Esophagus (tissue), 2 donors: ENCODE results near the gene GNAS. TPM values are rescaled to one million over a fixed set of nuclear protein-coding genes. Genes with fewer than 3 reads are reported as not detected.

Experiments
- H3K27ac ChIP-seq, 2 donors: one replicate each; pipeline ENCODE4 v1.5.1; 2013; ENCODE audit warnings: low read depth in 2 of 2, mild to moderate bottlenecking in 2 of 2, inconsistent platforms in 1 of 2, low read length in 1 of 2, moderate library complexity in 1 of 2
- H3K27me3 ChIP-seq, 2 donors: one replicate each; pipeline ENCODE4 v1.6.1; 2013; ENCODE audit warnings: low read length in 2 of 2, control low read depth in 1 of 2, mild to moderate bottlenecking in 1 of 2; ENCODE audit not compliant: insufficient read depth in 2 of 2, control insufficient read depth in 1 of 2
- H3K36me3 ChIP-seq, 2 donors: one replicate each; pipeline ENCODE4 v1.6.1; 2013; ENCODE audit warnings: low read length in 1 of 2; ENCODE audit not compliant: control insufficient read depth in 2 of 2, insufficient read depth in 2 of 2
- H3K4me1 ChIP-seq, 2 donors: one replicate each; pipeline ENCODE4 v1.6.1; 2013; ENCODE audit warnings: low read length in 1 of 2; ENCODE audit not compliant: control insufficient read depth in 2 of 2, insufficient read depth in 2 of 2
- H3K4me3 ChIP-seq, 2 donors: one replicate each; pipeline ENCODE4 v1.5.1; 2013; ENCODE audit warnings: low read length in 2 of 2, mild to moderate bottlenecking in 2 of 2, low read depth in 1 of 2, moderate library complexity in 1 of 2
- H3K9me3 ChIP-seq, 2 donors: one replicate each; pipeline ENCODE4 v1.6.1; 2013; ENCODE audit warnings: mild to moderate bottlenecking in 2 of 2, low read depth in 1 of 2, low read length in 1 of 2, moderate library complexity in 1 of 2; ENCODE audit not compliant: control insufficient read depth in 2 of 2, insufficient read depth in 1 of 2
- WGBS, 2 donors: extraction: QIAGEN DNeasy Blood & Tissue Kit; methylation state at CpG; one replicate each; pipeline ENCODE4 v1.1.7; 2013; 5-methylcytosine and 5-hydroxymethylcytosine counted together
- polyA plus RNA-seq, 2 donors: library from polyadenylated mRNA; stranded (reverse); fragments of 200-250 nt; gene quantifications; one replicate each; pipeline ENCODE4 v1.2.3, GENCODE V29; 2013
- donor health status: healthy with polysubstance abuse.
- donor health status: Bipolar disorder and iron deficiency.

Gene GNAS
- polyA plus RNA-seq, 2 donors, result 590 to 1,519 TPM

GRCh38 chr20:58875541-58876134 is 23.1 kb downstream of the GNAS start:
- Histone ChIP-seq H3K9me3 (no peaks in the 10 kb centered on the region), H3K4me1 (no peaks in the 10 kb centered on the region), H3K27ac (no peak overlapping the region), H3K36me3 (no peaks in the 10 kb centered on the region), H3K4me3 (no peak overlapping the region), H3K27me3 (no peaks in the 10 kb centered on the region)
- WGBS, 2 donors, result 83 to 87% methylated on average over 12 of the region's 12 CpGs

- H3K27me3 ChIP-seq, result no peaks in the 10 kb centered on the region
- H3K27ac ChIP-seq, result no peak overlapping the region
- no peaks in the 10 kb centered on the region for H3K9me3 ChIP-seq
- no peak overlapping the region for H3K4me3 ChIP-seq
- no peaks in the 10 kb centered on the region for H3K36me3 ChIP-seq
- 81 to 82% methylated on average over 7 of the region's 7 CpGs for WGBS, 2 donors
- no peaks in the 10 kb centered on the region for H3K4me1 ChIP-seq
Observed at GRCh38 chr20:58876437-58876836, 23.9 kb downstream of the GNAS start.

- 78 to 83% methylated on average over 11 of the region's 11 CpGs for WGBS, 2 donors
- no peaks in the 10 kb centered on the region for H3K36me3 ChIP-seq
- no peaks in the 10 kb centered on the region for H3K9me3 ChIP-seq
- H3K4me1 ChIP-seq, result no peaks in the 10 kb centered on the region
- H3K27ac ChIP-seq, result no peak overlapping the region
- no peak overlapping the region for H3K4me3 ChIP-seq
- H3K27me3 ChIP-seq, result no peaks in the 10 kb centered on the region
Observed at GRCh38 chr20:58877050-58877975, 24.8 kb downstream of the GNAS start.

- H3K4me1 ChIP-seq, result no peaks in the 10 kb centered on the region
- H3K9me3 ChIP-seq, result no peaks in the 10 kb centered on the region
- H3K36me3 ChIP-seq, result no peaks in the 10 kb centered on the region
- no peak overlapping the region for H3K27ac ChIP-seq
- no peaks in the 10 kb centered on the region for H3K27me3 ChIP-seq
- no peak overlapping the region for H3K4me3 ChIP-seq
- WGBS, 2 donors, result 81% methylated on average over 4 of the region's 4 CpGs
Observed at GRCh38 chr20:58877976-58878360, 25.5 kb downstream of the GNAS start.

GRCh38 chr20:58878399-58878798 is 25.9 kb downstream of the GNAS start:
- H3K27me3 ChIP-seq, result no peaks in the 10 kb centered on the region
- no peak overlapping the region for H3K4me3 ChIP-seq
- no peaks in the 10 kb centered on the region for H3K4me1 ChIP-seq
- WGBS, 2 donors, result 93 to 96% methylated on average over 4 of the region's 4 CpGs
- H3K9me3 ChIP-seq, result no peaks in the 10 kb centered on the region
- H3K36me3 ChIP-seq, result no peaks in the 10 kb centered on the region
- H3K27ac ChIP-seq, result no peak overlapping the region

- 93 to 96% methylated on average over 1 of the region's 1 CpG for WGBS, 2 donors
- no peak overlapping the region for H3K4me3 ChIP-seq
- H3K9me3 ChIP-seq, result no peaks in the 10 kb centered on the region
- H3K36me3 ChIP-seq, result no peaks in the 10 kb centered on the region
- no peaks in the 10 kb centered on the region for H3K4me1 ChIP-seq
- no peak overlapping the region for H3K27ac ChIP-seq
- no peaks in the 10 kb centered on the region for H3K27me3 ChIP-seq
Observed at GRCh38 chr20:58880441-58880840, 27.9 kb downstream of the GNAS start.

- 86% methylated on average over 9 of the region's 9 CpGs for WGBS, 2 donors
- no peaks in the 10 kb centered on the region for H3K4me1 ChIP-seq
- H3K36me3 ChIP-seq, result no peaks in the 10 kb centered on the region
- H3K9me3 ChIP-seq, result no peaks in the 10 kb centered on the region
- H3K4me3 ChIP-seq, result no peak overlapping the region
- no peak overlapping the region for H3K27ac ChIP-seq
- H3K27me3 ChIP-seq, result no peaks in the 10 kb centered on the region
Observed at GRCh38 chr20:58880994-58881752, 28.7 kb downstream of the GNAS start.

- no peaks in the 10 kb centered on the region for H3K9me3 ChIP-seq
- H3K4me1 ChIP-seq, result no peaks in the 10 kb centered on the region
- no peaks in the 10 kb centered on the region for H3K27me3 ChIP-seq
- no peak overlapping the region for H3K4me3 ChIP-seq
- no peak overlapping the region for H3K27ac ChIP-seq
- 86 to 95% methylated on average over 5 of the region's 5 CpGs for WGBS, 2 donors
- H3K36me3 ChIP-seq, result no peaks in the 10 kb centered on the region
Observed at GRCh38 chr20:58882704-58883089, 30.2 kb downstream of the GNAS start.

- Histone ChIP-seq H3K27me3 (no peaks in the 10 kb centered on the region), H3K4me3 (no peak overlapping the region), H3K4me1 (no peaks in the 10 kb centered on the region), H3K36me3 (no peaks in the 10 kb centered on the region), H3K9me3 (no peaks in the 10 kb centered on the region), H3K27ac (no peak overlapping the region)
- WGBS, 2 donors, result 84 to 85% methylated on average over 9 of the region's 9 CpGs
Observed at GRCh38 chr20:58883241-58883691, 30.8 kb downstream of the GNAS start.
